Measurements from ENCODE around the gene OSTF1.

DNA sequence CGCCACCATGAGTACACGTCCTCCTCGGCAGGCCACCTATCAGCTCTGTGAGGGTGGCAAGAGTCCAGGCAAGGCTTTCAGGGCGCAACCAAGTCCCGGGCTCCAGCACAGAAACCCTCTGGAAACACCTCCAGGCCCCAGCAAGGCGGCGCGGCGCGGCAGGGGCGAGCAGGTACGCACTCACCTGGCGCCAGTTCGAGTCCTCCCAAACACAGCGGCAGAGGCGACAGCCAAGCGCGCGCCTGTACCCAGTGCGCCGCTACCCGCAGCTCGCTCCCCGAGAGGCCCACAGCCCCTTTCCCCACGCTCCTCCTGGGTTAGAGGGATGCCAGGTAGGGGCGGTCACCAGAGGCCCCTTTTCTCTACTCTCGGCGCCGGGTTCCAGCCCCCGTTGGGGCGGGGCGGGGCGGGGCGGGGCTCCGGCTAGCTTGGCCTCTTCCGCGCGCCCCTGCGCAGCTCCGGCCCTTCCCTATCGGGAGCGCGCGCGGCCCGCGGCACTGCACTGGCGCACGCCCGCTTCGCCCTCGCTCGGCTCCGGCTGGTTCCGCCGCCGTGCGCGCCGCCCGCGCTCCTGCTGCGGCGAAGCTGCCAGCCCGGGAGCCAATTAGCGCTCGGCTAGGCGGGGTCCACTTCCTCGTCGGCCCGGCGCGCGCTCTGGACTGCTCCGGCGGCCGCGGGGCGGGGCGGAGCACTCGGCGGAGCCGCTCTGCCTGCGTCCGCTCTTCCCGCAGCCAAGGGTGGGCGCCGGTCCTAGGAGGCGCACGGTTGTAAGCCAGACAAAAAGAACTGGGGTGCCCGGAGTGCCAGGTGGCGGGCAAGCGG, at the start of gene OSTF1, which contains the start of gene NMRK1:
- no peak for TF ChIP-seq CTCF (conservative IDR thresholded peaks at IDR 0.05; ENCODE audit: low read length)
- no peak for TF ChIP-seq EZH2phosphoT487 (IDR thresholded peaks at IDR 0.05; ENCODE audit: borderline replicate concordance, low read depth, low read length)

Data from OCI-LY7 (cell line).